Loucy (cell line): ENCODE data around the gene PDE4D.

Experiments used
- EZH2phosphoT487 ChIP-seq: fragments of 200-600 bp; IDR thresholded peaks from 2 replicates; pipeline ENCODE4 v1.6.1; 2018; ENCODE audit warnings: antibody characterized with exemption, mild to moderate bottlenecking, moderate library complexity, borderline replicate concordance
- TF ChIP-seq, protein P1 (sequence below): fragments of 200-600 bp; sonication (generic); conservative IDR thresholded peaks from 2 replicates; pipeline ENCODE4 v1.5.1; 2014; ENCODE audit warnings: mild to moderate bottlenecking, antibody characterized with exemption, low read length

DNA sequence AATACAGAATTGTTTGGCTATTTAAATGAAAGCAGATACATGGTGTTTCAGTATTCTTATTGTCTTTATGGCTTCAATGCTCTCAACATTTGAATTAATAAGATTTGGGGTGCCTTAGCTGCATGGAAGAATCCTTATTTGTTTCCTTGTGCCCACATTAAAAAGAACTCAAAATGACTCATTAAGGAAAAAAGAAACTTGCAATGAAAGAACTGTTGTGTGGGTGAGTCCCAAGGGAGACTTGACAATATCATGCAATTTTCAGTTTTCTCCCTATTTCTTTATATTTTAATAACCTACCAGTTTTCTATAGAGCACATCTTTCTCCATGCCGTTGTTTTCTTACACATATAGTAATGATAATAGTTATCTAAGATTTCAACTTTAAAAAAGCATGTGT is 404.0 kb downstream of the PDE4D start:
- TF ChIP-seq, protein P1, sequence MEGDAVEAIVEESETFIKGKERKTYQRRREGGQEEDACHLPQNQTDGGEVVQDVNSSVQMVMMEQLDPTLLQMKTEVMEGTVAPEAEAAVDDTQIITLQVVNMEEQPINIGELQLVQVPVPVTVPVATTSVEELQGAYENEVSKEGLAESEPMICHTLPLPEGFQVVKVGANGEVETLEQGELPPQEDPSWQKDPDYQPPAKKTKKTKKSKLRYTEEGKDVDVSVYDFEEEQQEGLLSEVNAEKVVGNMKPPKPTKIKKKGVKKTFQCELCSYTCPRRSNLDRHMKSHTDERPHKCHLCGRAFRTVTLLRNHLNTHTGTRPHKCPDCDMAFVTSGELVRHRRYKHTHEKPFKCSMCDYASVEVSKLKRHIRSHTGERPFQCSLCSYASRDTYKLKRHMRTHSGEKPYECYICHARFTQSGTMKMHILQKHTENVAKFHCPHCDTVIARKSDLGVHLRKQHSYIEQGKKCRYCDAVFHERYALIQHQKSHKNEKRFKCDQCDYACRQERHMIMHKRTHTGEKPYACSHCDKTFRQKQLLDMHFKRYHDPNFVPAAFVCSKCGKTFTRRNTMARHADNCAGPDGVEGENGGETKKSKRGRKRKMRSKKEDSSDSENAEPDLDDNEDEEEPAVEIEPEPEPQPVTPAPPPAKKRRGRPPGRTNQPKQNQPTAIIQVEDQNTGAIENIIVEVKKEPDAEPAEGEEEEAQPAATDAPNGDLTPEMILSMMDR = no peak
- no peak for TF ChIP-seq EZH2phosphoT487
